NCI-H2107 (cell line): ENCODE data around the gene GRK2.
"Not testable (repeated sequence)": the region's sequence is repeated elsewhere in the genome, so short reads cannot be mapped to it uniquely, and the experiment has no call there.

Source experiments
- DNase-seq: peaks from one replicate; lab custom pipeline; 2025; lab: John Stamatoyannopoulos, UW

The GRK2 gene

GRCh38 chr11:67254798-67255197 is 11.5 kb upstream of the GRK2 start:
- no peak for DNase-seq

- no peak for DNase-seq
Measured at GRCh38 chr11:67255353-67255752, 10.9 kb upstream of the GRK2 start.

GRCh38 chr11:67255864-67256263 is 10.4 kb upstream of the GRK2 start:
- no peak for DNase-seq

GRCh38 chr11:67256477-67257135 is 9.7 kb upstream of the GRK2 start:
- DNase-seq: no peak

- no peak for DNase-seq
Measured at GRCh38 chr11:67260406-67260805, 5.9 kb upstream of the GRK2 start.

- not testable (repeated sequence) for DNase-seq
Measured at GRCh38 chr11:67260885-67261639, 5.2 kb upstream of the GRK2 start.

GRCh38 chr11:67261640-67261945 is 4.7 kb upstream of the GRK2 start:
- DNase-seq: no peak

- no peak for DNase-seq
Measured at GRCh38 chr11:67261946-67262681, 4.2 kb upstream of the GRK2 start.

GRCh38 chr11:67262731-67263675 is 3.3 kb upstream of the GRK2 start:
- DNase-seq: no peak

- DNase-seq: no peak
Measured at GRCh38 chr11:67264260-67264659, 2.0 kb upstream of the GRK2 start.

GRCh38 chr11:67264877-67265632 is 1.2 kb upstream of the GRK2 start:
- no peak for DNase-seq

GRCh38 chr11:67265633-67266448 is 432 bp upstream of the GRK2 start:
- DNase-seq: peak; percentile 41

GRCh38 chr11:67267188-67268080 is 1.2 kb downstream of the GRK2 start:
- DNase-seq: no peak

- DNase-seq: no peak
Measured at GRCh38 chr11:67268081-67268961, 2.0 kb downstream of the GRK2 start.

- DNase-seq: no peak
Measured at GRCh38 chr11:67268962-67269268, 2.6 kb downstream of the GRK2 start.

GRCh38 chr11:67269401-67270255 is 3.4 kb downstream of the GRK2 start:
- DNase-seq: no peak
